T-cell (primary cell): ENCODE data around the gene ELOF1. TPM values are rescaled to one million over a fixed set of nuclear protein-coding genes. Genes with fewer than 3 reads are reported as not detected.

Source experiments
- ATAC-seq, 4 experiments: fragments of 200-7000 bp in 3 of 4; fragments of 150-1000 bp in 1 of 4; cut with Tn5 transposase; replicated peaks in 1 of 4; 1 replicate in 3 of 4; 2 replicates in 1 of 4; pipeline ENCODE4 v1.10.0; 2021; ENCODE audit warnings: moderate library complexity in 3 of 4, mild to moderate bottlenecking in 2 of 4, moderate number of reproducible peaks in 1 of 4
- CTCF ChIA-PET, 2 donors: fragments of 300-600 bp; sonication (Branson Sonifier 250); formaldehyde crosslinking; loops; one replicate each; lab custom pipeline; 2022; ENCODE audit warnings: antibody characterized with exemption in 2 of 2; lab: Charles Lee
- POLR2A ChIA-PET, 2 donors: fragments of 300-600 bp; sonication (Branson Sonifier 250); formaldehyde crosslinking; loops; one replicate each; lab custom pipeline; 2022; ENCODE audit warnings: antibody characterized with exemption in 2 of 2; lab: Charles Lee
- DNase-seq, 35 experiments: peaks; one replicate each; pipeline versions ENCODE4 v3.0.0 to v3.0.0-alpha.2; 2013 to 2023
- H3K27ac ChIP-seq: one replicate; pipeline ENCODE4 v1.5.1; 2013; ENCODE audit warnings: low read length
- H3K27me3 ChIP-seq, 2 experiments: replicated peaks in 1 of 2; 1 replicate in 1 of 2; 2 replicates in 1 of 2; pipeline versions ENCODE4 v1.6.1 to v1.7.0; 2013; ENCODE audit warnings: low read length in 1 of 2, mixed read lengths in 1 of 2; ENCODE audit not compliant: control insufficient read depth in 2 of 2, insufficient read depth in 2 of 2; ENCODE audit errors: extremely low read depth in 1 of 2
- H3K36me3 ChIP-seq, 2 donors: 1 replicate in 1 of 2; 2 replicates in 1 of 2; pipeline versions ENCODE4 v1.6.1 to v1.7.0; 2013; ENCODE audit warnings: low read length in 1 of 2; ENCODE audit not compliant: control insufficient read depth in 2 of 2, insufficient read depth in 1 of 2; ENCODE audit errors: extremely low read depth in 1 of 2
- H3K4me1 ChIP-seq, 2 experiments: 1 replicate in 1 of 2; 2 replicates in 1 of 2; pipeline versions ENCODE4 v1.6.1 to v1.7.0; 2013; ENCODE audit warnings: low read length in 2 of 2, mixed read lengths in 1 of 2; ENCODE audit not compliant: insufficient read depth in 2 of 2, control insufficient read depth in 1 of 2; ENCODE audit errors: extremely low read depth in 1 of 2
- H3K4me3 ChIP-seq, 2 donors: 1 replicate in 1 of 2; 2 replicates in 1 of 2; pipeline versions ENCODE4 v1.5.1 to v1.7.0; 2013; ENCODE audit warnings: mild to moderate bottlenecking in 2 of 2, low read length in 1 of 2, moderate library complexity in 1 of 2; ENCODE audit not compliant: control insufficient read depth in 1 of 2; ENCODE audit errors: extremely low read depth in 1 of 2
- H3K9me3 ChIP-seq: 2 replicates; pipeline ENCODE4 v1.7.0; 2013
- H3K27ac Mint-ChIP-seq, 2 donors: one replicate each; pipeline ENCODE4 v1.8.0; 2020 to 2021; ENCODE audit warnings: mild to moderate bottlenecking in 2 of 2, mixed read lengths in 2 of 2
- H3K27me3 Mint-ChIP-seq, 2 donors: one replicate each; pipeline ENCODE4 v1.8.0; 2021 to 2022; ENCODE audit warnings: mixed read lengths in 2 of 2
- H3K36me3 Mint-ChIP-seq: one replicate; pipeline ENCODE4 v1.8.0; 2021; ENCODE audit warnings: mixed read lengths
- H3K4me1 Mint-ChIP-seq, 3 donors: one replicate each; pipeline ENCODE4 v1.8.0; 2020 to 2022; ENCODE audit warnings: mixed read lengths in 3 of 3, mild to moderate bottlenecking in 1 of 3
- H3K4me3 Mint-ChIP-seq, 3 donors: one replicate each; pipeline ENCODE4 v1.8.0; 2020 to 2022; ENCODE audit warnings: mild to moderate bottlenecking in 3 of 3, mixed read lengths in 3 of 3, moderate library complexity in 3 of 3
- H3K9me3 Mint-ChIP-seq, 3 donors: one replicate each; pipeline ENCODE4 v1.8.0; 2020 to 2022; ENCODE audit warnings: mixed read lengths in 3 of 3
- WGBS: methylation state at CpG from one replicate; pipeline ENCODE4 v1.1.5; 2013; ENCODE audit warnings: missing lambda C conversion rate; ENCODE audit not compliant: insufficient coverage; 5-methylcytosine and 5-hydroxymethylcytosine counted together
- total RNA-seq, 35 experiments: library from RNA in 6 of 35; stranded (reverse) in 6 of 35; fragments of 120-200 nt in 1 of 35; gene quantifications; one replicate each; pipeline versions ENCODE4 v1.2.1 to v1.2.4 and lab custom pipeline; 2013 to 2026

ELOF1 gene
- total RNA-seq, 5 donors from 2014 or later (not counting 1 experiment from before 2014, with no cell fraction given): 38.3 to 48.2 (median 46.6) TPM

DNA sequence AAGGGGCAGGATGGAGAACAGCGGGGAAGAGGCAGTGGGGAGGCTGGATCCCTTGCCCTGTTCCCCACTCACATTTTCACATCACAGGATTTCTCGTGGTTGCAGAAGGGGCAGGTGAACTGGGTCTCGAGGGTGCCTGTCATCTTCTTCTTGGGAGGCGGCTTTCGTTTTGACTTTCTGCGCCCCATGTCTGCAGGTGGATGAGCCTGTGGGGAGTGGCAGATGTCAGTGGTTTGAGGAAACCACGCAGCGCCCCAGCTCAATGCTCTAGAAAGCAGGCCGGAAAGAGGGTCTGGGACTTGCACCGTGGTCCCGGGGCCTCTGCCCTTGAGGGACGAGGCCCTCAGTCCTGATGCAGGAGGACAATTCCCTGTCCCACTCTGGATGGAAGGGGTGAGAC is 4.9 kb downstream of the ELOF1 start:
- no peak overlapping the region for H3K4me3 ChIP-seq
- peaks cover 30 to 37% (median 37%) of the 10 kb centered on the region in 3 donors for H3K4me1 Mint-ChIP-seq
- no peaks in the 10 kb centered on the region for H3K9me3 ChIP-seq
- H3K27me3 ChIP-seq: no peaks in the 10 kb centered on the region
- peak overlapping the region; percentile 27 to 52 for H3K27ac Mint-ChIP-seq
- DNase-seq (no peak), ATAC-seq (no peak)
- no peak overlapping the region for H3K4me3 Mint-ChIP-seq
- H3K36me3 Mint-ChIP-seq: peaks cover 25% of the 10 kb centered on the region
- H3K36me3 ChIP-seq: peaks cover 9 to 37% of the 10 kb centered on the region in 2 donors
- no peak overlapping the region for H3K27ac ChIP-seq
- CTCF ChIA-PET: interaction anchor here in 1 of 2 donors (1.0 kb wide), 1 partner anchor 18 kb away, joined by 4 read pairs; no protein-coding TSS in a partner anchor
- WGBS: 38% methylated on average over 6 of the region's 12 CpGs
- H3K4me1 ChIP-seq: peaks cover 7 to 33% of the 10 kb centered on the region in 2 experiments
- H3K27me3 Mint-ChIP-seq: no peaks in the 10 kb centered on the region
- POLR2A ChIA-PET: no interaction called here
- no peaks in the 10 kb centered on the region for H3K9me3 Mint-ChIP-seq

DNA sequence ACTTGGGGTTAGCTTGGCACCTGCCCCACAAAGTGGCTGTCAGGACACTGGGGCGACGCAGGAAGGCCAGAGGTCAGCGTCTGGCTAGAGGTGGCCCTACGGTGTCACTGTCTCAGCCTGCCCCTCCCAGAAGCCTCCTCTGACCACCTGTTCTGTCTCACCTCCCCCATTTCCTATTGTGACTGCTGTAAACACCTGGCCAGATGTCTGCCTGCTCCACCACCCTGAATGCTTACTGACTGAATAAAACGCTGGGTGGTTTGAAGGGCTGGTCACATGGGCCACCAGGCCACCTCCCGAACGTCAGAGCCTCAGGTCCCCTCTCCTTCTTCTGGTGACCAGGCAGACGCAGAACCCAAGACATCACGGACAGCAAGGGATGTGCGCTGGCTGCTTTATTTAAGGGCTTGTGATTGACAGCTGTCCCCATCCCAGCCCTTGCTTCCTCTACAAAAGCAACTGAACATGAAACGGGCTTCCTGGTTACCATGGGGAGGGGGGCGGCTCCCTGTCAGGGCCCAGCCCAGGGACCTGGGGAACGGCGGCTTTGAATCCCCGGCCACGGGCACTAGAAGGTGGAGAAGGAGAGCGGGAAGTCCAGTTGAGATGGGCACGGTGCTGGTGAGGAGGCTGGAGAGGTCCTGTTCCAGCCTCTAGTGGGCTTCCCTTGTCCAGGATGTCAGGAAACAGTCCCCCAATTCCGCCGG is 6.2 kb downstream of the ELOF1 start:
- peaks cover 9 to 37% of the 10 kb centered on the region in 2 donors for H3K36me3 ChIP-seq
- H3K9me3 ChIP-seq: no peaks in the 10 kb centered on the region
- Mint-ChIP-seq H3K4me3 (no peak overlapping the region), H3K27me3 (no peaks in the 10 kb centered on the region), H3K9me3 (no peaks in the 10 kb centered on the region), H3K27ac (no peak overlapping the region), H3K36me3 (peaks cover 23% of the 10 kb centered on the region), H3K4me1 (peaks cover 21 to 28% (median 23%) of the 10 kb centered on the region in 3 donors)
- 90% methylated on average over 13 of the region's 20 CpGs for WGBS
- no peaks in the 10 kb centered on the region for H3K27me3 ChIP-seq
- ATAC-seq: no peak
- peaks cover 1 to 23% of the 10 kb centered on the region in 2 experiments for H3K4me1 ChIP-seq
- H3K4me3 ChIP-seq: no peak overlapping the region
- DNase-seq: no peak
- POLR2A ChIA-PET: no interaction called here
- CTCF ChIA-PET: no interaction called here
- H3K27ac ChIP-seq: no peak overlapping the region

DNA sequence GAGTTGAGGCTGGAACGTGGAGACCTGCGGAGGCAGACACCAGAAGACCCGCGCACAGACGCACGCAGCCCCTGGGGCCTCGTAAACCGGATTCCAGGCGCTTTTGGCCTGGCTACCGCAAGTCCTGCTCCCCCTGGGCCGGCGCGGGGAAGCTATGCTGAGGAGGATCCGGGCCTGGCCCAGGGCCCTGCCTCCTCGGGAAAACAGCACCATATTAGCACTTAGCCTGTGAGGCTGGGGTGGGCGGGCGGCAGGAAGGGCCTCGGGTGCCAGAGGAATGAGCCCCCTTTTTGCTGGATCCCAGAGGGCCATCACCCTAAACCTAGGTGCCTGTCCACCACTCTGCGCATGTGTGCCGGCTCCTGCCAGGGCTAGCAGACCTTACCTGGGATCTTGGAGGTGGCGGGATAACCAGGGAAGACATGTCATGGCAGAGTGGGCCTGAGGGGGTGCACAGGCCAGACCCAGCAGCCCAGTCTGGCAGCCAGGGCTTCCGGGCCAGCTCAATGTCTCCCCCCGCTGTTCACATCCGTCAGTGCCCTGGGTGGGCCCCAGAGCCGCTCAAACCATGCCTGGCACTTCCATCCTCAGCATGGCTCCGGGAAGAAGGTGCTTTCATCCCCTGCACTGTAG is 7.3 kb downstream of the ELOF1 start:
- ATAC-seq: no peak
- no peak for DNase-seq
- H3K36me3 Mint-ChIP-seq: peaks cover 19% of the 10 kb centered on the region
- no peak overlapping the region for H3K4me3 ChIP-seq
- H3K27ac Mint-ChIP-seq: no peak overlapping the region
- peaks cover 9 to 37% of the 10 kb centered on the region in 2 donors for H3K36me3 ChIP-seq
- no peaks in the 10 kb centered on the region for H3K27me3 ChIP-seq
- no peak overlapping the region for H3K27ac ChIP-seq
- H3K9me3 Mint-ChIP-seq: no peaks in the 10 kb centered on the region
- peaks cover 0 to 14% of the 10 kb centered on the region in 2 experiments for H3K4me1 ChIP-seq
- H3K9me3 ChIP-seq: no peaks in the 10 kb centered on the region
- H3K27me3 Mint-ChIP-seq: no peaks in the 10 kb centered on the region
- no peak overlapping the region for H3K4me3 Mint-ChIP-seq
- ChIA-PET CTCF (no interaction called here), POLR2A (no interaction called here)
- WGBS: 96% methylated on average over 25 of the region's 26 CpGs
- peaks cover 13 to 21% (median 15%) of the 10 kb centered on the region in 3 donors for H3K4me1 Mint-ChIP-seq

DNA sequence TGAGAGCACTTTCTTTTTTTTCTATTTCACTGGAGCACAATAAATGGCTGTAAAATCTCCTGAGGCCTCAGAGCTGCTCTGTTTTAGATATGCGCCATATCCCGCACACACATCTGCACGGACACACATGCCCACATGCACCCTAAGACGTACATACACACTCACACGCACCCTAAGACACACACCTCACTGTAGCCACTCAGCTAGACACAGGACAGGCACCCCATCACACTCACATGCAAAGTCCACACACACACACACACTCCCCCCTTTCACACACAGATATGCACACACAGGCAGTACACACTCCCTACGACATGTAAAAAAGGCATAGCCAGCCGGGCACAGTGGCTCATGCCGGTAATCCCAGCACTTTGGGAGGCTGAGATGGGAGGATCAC is 8.8 kb downstream of the ELOF1 start:
- DNase-seq (no peak), ATAC-seq (no peak)
- H3K27ac Mint-ChIP-seq: no peak overlapping the region
- H3K9me3 ChIP-seq: no peaks in the 10 kb centered on the region
- ChIA-PET CTCF (interaction anchor here in 1 of 2 donors (0.6 kb wide), 1 partner anchor 47 kb away, joined by 3 read pairs; no protein-coding TSS in a partner anchor), POLR2A (no interaction called here)
- H3K27ac ChIP-seq: no peak overlapping the region
- peaks cover 2 to 7% (median 3%) of the 10 kb centered on the region in 3 donors for H3K4me1 Mint-ChIP-seq
- peaks cover 0 to 14% of the 10 kb centered on the region in 2 experiments for H3K4me1 ChIP-seq
- H3K9me3 Mint-ChIP-seq: no peaks in the 10 kb centered on the region
- peaks cover 9 to 35% of the 10 kb centered on the region in 2 donors for H3K36me3 ChIP-seq
- H3K27me3 Mint-ChIP-seq: no peaks in the 10 kb centered on the region
- WGBS: 98% methylated on average over 5 of the region's 8 CpGs
- H3K36me3 Mint-ChIP-seq: peaks cover 12% of the 10 kb centered on the region
- no peak overlapping the region for H3K4me3 ChIP-seq
- H3K27me3 ChIP-seq: peaks cover 0 to under 1% of the 10 kb centered on the region in 2 experiments
- no peak overlapping the region for H3K4me3 Mint-ChIP-seq

DNA sequence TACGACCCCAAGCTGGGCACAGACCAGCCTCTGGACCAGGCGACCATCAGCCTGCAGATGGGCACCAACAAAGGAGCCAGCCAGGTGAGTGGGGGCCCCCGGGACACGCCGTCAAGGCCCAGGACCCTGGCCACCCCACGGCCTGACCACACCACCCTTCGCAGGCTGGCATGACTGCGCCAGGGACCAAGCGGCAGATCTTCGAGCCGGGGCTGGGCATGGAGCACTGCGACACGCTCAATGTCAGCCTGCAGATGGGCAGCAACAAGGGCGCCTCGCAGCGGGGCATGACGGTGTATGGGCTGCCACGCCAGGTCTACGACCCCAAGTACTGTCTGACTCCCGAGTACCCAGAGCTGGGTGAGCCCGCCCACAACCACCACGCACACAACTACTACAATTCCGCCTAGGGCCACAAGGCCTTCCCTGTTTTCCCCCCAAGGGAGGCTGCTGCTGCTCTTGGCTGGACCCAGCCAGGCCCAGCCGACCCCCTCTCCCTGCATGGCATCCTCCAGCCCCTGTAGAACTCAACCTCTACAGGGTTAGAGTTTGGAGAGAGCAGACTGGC is 9.6 kb downstream of the ELOF1 start:
- Mint-ChIP-seq H3K4me1 (peaks cover 0 to 6% (median 2%) of the 10 kb centered on the region in 3 donors), H3K27me3 (peaks cover 0 to 1% of the 10 kb centered on the region in 2 donors), H3K9me3 (no peaks in the 10 kb centered on the region), H3K4me3 (no peak overlapping the region), H3K27ac (no peak overlapping the region), H3K36me3 (peaks cover 11% of the 10 kb centered on the region)
- Histone ChIP-seq H3K4me1 (peaks cover 0 to 12% of the 10 kb centered on the region in 2 experiments), H3K27me3 (peaks cover 0 to 4% of the 10 kb centered on the region in 2 experiments), H3K4me3 (no peak overlapping the region), H3K27ac (no peak overlapping the region), H3K9me3 (no peaks in the 10 kb centered on the region), H3K36me3 (peaks cover 9 to 30% of the 10 kb centered on the region in 2 donors)
- no peak for ATAC-seq
- CTCF ChIA-PET: no interaction called here
- POLR2A ChIA-PET: no interaction called here
- no peak for DNase-seq
- WGBS: 89% methylated on average over 23 of the region's 24 CpGs

DNA sequence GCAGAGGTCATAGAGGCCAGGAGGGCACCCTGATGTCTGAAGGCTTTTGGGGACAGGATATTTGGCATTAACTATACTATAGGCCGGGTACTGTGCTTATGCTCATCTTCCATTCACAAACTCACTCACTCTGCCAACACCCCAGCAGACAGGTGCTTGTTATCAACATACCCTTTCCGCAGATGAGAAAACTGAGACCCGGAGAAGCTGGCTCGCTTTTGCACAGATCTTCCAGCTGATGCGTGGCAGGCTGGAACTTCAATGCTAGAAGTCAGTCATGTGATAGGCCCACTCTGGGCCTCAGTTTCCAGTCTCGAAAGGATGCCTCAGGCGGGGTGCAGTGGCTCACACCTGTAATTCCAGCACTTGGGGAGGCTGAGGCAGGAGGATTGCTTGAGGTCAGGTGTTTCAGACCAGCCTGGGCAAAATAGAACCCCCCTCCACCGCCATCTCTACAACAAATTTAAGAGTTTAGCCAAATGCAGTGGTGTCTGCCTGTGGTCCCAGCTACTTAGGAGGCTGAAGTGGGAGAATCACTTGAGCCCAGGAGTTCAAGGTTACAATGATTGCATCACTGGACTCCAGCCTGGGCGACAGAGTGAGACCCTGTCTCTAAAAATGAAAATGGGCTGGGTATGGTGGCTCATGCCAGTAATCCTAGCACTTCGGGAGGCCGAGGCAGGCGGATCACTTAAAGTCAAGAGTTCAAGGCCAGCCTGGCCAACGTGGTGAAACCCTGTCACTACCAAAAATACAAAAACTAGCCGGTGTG is 10.9 kb downstream of the ELOF1 start:
- POLR2A ChIA-PET: interaction anchor here in 1 of 2 donors (0.6 kb wide), 1 partner anchor 63 kb away, joined by 3 read pairs; no protein-coding TSS in a partner anchor
- CTCF ChIA-PET: interaction anchor here in 1 of 2 donors (0.7 kb wide), 1 partner anchor 664 kb away, joined by 3 read pairs; no protein-coding TSS in a partner anchor
- H3K36me3 Mint-ChIP-seq: peaks cover 6% of the 10 kb centered on the region
- H3K9me3 ChIP-seq: no peaks in the 10 kb centered on the region
- peaks cover 5 to 6% of the 10 kb centered on the region in 2 donors for H3K27me3 Mint-ChIP-seq
- H3K27ac Mint-ChIP-seq: no peak overlapping the region
- 95% methylated on average over 6 of the region's 14 CpGs for WGBS
- no peak overlapping the region for H3K27ac ChIP-seq
- no peak overlapping the region for H3K4me3 ChIP-seq
- DNase-seq (no peak), ATAC-seq (no peak)
- H3K36me3 ChIP-seq: peaks cover 0 to 16% of the 10 kb centered on the region in 2 donors
- no peaks in the 10 kb centered on the region for H3K9me3 Mint-ChIP-seq
- peaks cover 0 to 1% of the 10 kb centered on the region in 2 experiments for H3K4me1 ChIP-seq
- H3K4me3 Mint-ChIP-seq: no peak overlapping the region
- H3K27me3 ChIP-seq: peaks cover 0 to 4% of the 10 kb centered on the region in 2 experiments
- no peaks in the 10 kb centered on the region for H3K4me1 Mint-ChIP-seq
